WI38 (cell line): ENCODE data around the gene PRKCB.

Experiments
- H3K4me3 ChIP-seq: 2 replicates; pipeline ENCODE4 v1.5.1; 2011; ENCODE audit warnings: low read depth, mild to moderate bottlenecking, control low read depth, low read length
- TF ChIP-seq, protein P1 (sequence below): IDR thresholded peaks from 2 replicates; pipeline ENCODE4 v1.5.1; 2012; ENCODE audit warnings: low read depth, mild to moderate bottlenecking, control low read depth, low read length

The PRKCB gene

DNA sequence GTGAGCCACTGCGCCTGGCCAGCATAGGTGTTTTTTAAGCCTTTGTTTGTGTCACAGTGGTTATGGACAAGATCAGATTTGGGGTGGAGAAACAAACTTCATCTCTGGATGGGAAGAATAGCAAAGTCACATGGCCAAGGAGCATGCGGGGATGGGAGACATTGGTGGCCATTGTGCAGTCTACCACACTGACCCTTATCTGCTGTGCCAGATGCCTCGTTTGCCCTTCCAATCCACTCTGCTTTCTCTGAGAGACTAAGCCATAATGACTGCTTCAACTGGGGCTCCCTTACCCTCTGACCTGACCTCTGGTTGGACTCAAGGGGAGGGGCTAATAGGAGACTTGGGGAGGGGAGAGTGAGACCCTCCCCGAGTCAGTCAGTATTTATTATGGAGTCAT, 166.8 kb downstream of the PRKCB start:
- no peak overlapping the region for H3K4me3 ChIP-seq
- TF ChIP-seq, protein P1, sequence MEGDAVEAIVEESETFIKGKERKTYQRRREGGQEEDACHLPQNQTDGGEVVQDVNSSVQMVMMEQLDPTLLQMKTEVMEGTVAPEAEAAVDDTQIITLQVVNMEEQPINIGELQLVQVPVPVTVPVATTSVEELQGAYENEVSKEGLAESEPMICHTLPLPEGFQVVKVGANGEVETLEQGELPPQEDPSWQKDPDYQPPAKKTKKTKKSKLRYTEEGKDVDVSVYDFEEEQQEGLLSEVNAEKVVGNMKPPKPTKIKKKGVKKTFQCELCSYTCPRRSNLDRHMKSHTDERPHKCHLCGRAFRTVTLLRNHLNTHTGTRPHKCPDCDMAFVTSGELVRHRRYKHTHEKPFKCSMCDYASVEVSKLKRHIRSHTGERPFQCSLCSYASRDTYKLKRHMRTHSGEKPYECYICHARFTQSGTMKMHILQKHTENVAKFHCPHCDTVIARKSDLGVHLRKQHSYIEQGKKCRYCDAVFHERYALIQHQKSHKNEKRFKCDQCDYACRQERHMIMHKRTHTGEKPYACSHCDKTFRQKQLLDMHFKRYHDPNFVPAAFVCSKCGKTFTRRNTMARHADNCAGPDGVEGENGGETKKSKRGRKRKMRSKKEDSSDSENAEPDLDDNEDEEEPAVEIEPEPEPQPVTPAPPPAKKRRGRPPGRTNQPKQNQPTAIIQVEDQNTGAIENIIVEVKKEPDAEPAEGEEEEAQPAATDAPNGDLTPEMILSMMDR: no peak

DNA sequence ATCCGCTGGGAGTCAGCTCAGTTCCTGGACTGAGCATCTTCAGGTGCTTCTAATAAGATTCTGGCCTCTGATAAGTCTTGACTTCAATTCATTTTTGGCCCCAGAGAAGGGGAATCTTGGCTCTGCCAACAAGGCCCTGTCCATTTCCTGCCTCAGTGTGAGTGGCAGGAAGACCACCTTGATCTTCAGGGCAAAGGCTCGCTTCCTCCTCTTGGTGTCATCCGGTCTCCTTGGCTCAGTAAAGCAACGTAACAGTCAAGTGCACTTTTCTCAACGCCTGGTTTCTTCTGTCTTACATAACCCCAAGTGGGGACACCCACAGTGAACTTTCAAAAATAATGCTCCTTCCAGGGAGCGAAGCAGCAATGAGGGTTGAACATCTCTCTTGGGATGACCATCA, 169.8 kb downstream of the PRKCB start:
- H3K4me3 ChIP-seq: no peak overlapping the region
- TF ChIP-seq, protein P1: no peak

DNA sequence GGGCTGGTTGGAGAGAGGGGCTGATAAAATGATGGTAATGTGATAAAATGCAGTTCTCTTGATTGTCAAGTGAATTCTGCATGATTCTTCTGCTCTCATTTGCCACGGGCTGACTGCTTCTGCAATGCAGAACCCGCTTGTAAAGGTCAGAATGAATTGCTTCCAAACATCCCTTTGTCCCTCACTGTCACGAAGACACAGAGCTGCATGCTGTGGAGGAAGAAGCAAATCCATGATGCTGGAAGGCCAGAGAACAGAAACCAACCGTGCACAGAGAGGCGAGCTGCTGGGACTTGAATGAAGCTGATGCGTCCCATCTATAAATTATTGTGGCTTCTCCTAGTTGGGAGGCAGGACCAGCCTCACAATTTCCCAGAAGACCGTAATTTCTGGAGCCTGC, 171.6 kb downstream of the PRKCB start:
- TF ChIP-seq, protein P1: no peak
- H3K4me3 ChIP-seq: no peak overlapping the region

DNA sequence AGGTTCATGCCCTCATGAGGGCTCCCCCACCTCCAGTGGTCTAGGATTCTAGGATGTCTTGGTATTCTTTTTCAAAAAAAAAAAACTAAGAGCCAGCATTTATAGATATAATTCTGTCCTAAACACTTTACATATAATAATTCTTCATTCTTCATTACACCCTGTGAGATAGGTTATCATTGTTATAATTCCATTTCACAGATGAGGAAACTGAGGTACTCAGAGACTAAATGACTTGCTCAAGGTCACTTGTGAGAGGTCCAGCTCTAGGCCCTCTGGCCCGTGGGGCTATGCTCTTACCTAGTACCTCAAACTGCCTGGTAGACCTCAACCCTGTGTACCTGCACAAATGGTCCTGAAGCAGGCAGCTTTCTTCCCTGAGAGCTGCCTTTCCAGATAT, 172.2 kb downstream of the PRKCB start:
- TF ChIP-seq, protein P1: no peak

DNA sequence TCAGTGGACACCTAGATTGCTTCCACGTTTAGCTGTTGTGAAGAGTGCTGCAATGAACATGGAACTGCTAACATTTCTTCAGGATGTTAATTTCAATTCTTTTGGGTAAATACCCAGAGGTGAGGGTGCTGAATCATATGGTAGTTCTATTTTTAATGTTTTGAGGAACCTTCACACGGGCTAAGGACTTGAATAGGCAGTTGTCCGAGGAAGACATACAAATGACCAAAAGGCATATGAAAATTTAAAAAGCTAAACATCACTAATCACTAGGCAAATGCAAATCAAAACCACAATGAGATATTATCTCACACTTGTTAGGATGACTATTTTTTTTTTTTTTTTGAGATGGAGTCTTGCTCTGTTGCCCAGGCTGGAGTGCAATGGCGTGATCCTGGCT, 173.3 kb downstream of the PRKCB start:
- TF ChIP-seq, protein P1: no peak
- no peak overlapping the region for H3K4me3 ChIP-seq

More for the DNA sequence above, 172.2 kb downstream of the PRKCB start:
- no peak overlapping the region for H3K4me3 ChIP-seq

DNA sequence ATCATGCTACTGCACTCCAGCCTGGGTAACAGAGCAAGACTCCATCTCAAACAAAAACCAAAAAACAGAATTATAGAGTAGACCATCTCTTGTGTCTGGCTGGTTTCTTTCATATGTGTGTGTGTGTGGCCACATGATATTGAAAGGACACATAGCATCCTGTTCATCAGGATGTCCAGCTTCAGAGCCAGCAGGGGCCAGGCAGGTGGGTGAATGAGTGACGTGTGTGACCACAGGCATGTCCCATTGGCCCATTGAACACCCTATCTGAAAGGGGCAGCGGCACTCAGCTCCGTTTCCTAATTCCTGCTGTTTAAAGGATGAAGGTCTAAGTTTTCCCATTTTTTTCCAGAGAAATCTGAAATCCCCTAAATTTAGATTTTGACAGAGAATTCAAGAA, 174.2 kb downstream of the PRKCB start:
- TF ChIP-seq, protein P1: no peak

DNA sequence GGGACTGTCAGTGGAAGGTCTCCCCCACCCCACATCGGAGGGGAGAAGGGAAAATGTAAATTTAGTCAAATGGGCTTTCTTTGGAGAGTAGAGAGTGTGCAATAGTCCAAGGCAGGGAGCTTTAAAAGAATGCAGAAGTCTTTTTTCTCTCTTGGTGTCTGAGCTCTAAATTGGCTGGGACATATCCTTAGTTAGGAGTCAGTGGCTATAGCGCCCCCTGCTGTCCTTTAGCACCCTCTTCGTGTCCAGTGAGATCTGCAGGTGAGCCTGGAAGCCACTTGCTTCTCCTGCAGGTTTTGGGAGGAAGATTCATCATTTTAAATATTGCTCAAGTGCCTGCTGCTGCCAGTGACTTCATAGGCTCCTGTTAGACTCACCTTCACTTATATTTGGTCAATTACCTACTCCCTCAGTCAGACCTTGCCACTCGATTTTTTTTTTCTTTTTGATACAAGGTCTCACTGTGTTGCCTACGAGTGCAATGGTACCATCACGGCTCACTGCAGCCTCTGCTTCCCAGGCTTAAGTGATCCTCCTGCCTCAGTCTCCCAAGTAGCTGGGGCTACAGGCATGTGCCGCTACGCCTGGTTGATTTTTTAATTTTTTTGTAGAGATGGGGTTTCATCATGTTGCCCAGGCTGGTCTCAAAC, 174.8 kb downstream of the PRKCB start:
- no peak overlapping the region for H3K4me3 ChIP-seq
- TF ChIP-seq, protein P1: no peak; the same call in 1 of the 2 replicates

More for the DNA sequence above, 174.2 kb downstream of the PRKCB start:
- no peak overlapping the region for H3K4me3 ChIP-seq
